ENCODE results near the gene LSM14B.

DNA sequence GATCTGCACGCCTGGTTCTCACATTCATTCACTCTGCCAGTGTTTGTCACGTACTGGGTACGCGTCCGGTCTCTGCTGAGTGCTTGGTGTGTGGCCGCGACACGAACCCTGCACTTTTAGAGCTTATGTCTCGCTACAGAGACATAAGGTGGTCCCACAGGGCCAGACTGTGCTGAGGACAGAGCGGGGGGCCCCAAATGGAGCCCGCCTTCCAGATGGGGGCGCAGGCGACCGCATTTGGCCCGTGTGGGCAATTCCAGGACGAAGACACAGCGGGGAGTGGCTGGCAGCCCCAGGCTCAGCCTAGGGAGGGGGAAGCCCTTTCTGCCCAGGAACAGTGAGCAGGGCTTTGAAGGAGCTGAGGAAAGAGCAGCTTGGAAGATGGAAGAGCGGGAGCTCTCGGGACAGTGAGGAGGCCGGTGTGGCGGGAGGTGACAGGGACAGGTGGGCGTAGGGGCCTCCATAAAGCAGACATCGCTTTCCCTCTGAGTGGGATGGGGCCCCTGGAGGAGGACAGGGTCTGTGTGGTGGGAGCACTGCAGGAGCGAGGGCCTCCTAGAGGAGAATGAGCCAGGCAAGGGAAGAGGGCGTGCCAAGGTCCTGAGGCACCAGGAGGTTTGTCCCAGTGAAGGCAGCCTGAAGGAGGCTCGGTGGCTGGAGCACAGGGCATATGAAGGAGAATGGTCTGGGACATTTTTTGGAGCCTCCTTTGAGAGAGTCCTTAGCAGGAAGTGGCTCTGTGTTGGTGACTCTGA lies 52.8 kb downstream of the LSM14B start:
- TF ChIP-seq CTCF (IDR thresholded peaks at IDR 0.05) (no peak), POLR2A (IDR thresholded peaks at IDR 0.05) (no peak)

All from vagina (tissue), 2 donors.